Measurements from ENCODE around the gene SLC35F3. TPM values are rescaled to one million over a fixed set of nuclear protein-coding genes. Genes with fewer than 3 reads are reported as not detected.

Gene SLC35F3
- total and polyA plus RNA-seq, 7 donors = under 0.01 to 0.54 (median 0.28) TPM; not detected in 2

- Histone ChIP-seq H3K4me3 (peak overlapping the region; percentile 5 to 48 (median 38)), H3K27ac (peak overlapping the region in 1 of 4 donors; percentile 21)
- intact Hi-C loops (cut with DNase I) = no loop called here
Measured at GRCh38 chr1:234214129-234214910, 309.8 kb downstream of the SLC35F3 start.

GRCh38 chr1:234214911-234215892, 310.7 kb downstream of the SLC35F3 start:
- H3K9me3 ChIP-seq = no peaks in the 10 kb centered on the region
- H3K27ac ChIP-seq = no peak overlapping the region
- no peaks in the 10 kb centered on the region for H3K36me3 ChIP-seq
- peaks cover 10 to 50% (median 36%) of the 10 kb centered on the region in 3 donors for H3K27me3 ChIP-seq
- DNase-seq = no peak
- TF ChIP-seq EP300 (IDR thresholded peaks at IDR 0.05) (no peak), CTCF (IDR thresholded peaks at IDR 0.05) (no peak), POLR2A (IDR thresholded peaks at IDR 0.05) (no peak), POLR2AphosphoS5 (IDR thresholded peaks at IDR 0.05) (no peak)
- WGBS, 2 donors = 28 to 49% methylated on average over 20 of the region's 20 CpGs
- H3K4me1 ChIP-seq = peaks cover 0 to 18% (median 9%) of the 10 kb centered on the region in 4 donors
- peak overlapping the region in 2 of 4 donors; percentile 44 to 48 for H3K4me3 ChIP-seq
- intact Hi-C loops (cut with DNase I) = no loop called here

More at GRCh38 chr1:234214129-234214910, 309.8 kb downstream of the SLC35F3 start:
- peaks cover 0 to 18% (median 9%) of the 10 kb centered on the region in 4 donors for H3K4me1 ChIP-seq
- TF ChIP-seq EP300 (IDR thresholded peaks at IDR 0.05) (no peak), CTCF (IDR thresholded peaks at IDR 0.05) (no peak), POLR2A (IDR thresholded peaks at IDR 0.05) (no peak), POLR2AphosphoS5 (IDR thresholded peaks at IDR 0.05) (no peak)
- no peaks in the 10 kb centered on the region for H3K36me3 ChIP-seq
- WGBS, 2 donors = 1% methylated on average over 69 of the region's 69 CpGs
- H3K9me3 ChIP-seq = no peaks in the 10 kb centered on the region
- H3K27me3 ChIP-seq = peaks cover 10 to 44% (median 36%) of the 10 kb centered on the region in 3 donors
- peak; percentile 74 for DNase-seq

- WGBS, 2 donors = 63 to 75% methylated on average over 8 of the region's 8 CpGs
- intact Hi-C loops (cut with DNase I) = no loop called here
- H3K27ac ChIP-seq = no peak overlapping the region
- no peaks in the 10 kb centered on the region for H3K9me3 ChIP-seq
- no peak for DNase-seq
- no peaks in the 10 kb centered on the region for H3K36me3 ChIP-seq
- peaks cover 0 to 18% (median 9%) of the 10 kb centered on the region in 4 donors for H3K4me1 ChIP-seq
- no peak overlapping the region for H3K4me3 ChIP-seq
- H3K27me3 ChIP-seq = peaks cover 10 to 47% (median 36%) of the 10 kb centered on the region in 3 donors
- TF ChIP-seq POLR2AphosphoS5 (IDR thresholded peaks at IDR 0.05) = no peak
- no peak for TF ChIP-seq EP300 (IDR thresholded peaks at IDR 0.05)
- TF ChIP-seq CTCF (IDR thresholded peaks at IDR 0.05) = no peak
- no peak for TF ChIP-seq POLR2A (IDR thresholded peaks at IDR 0.05)
Measured at GRCh38 chr1:234216116-234216703, 311.7 kb downstream of the SLC35F3 start.

GRCh38 chr1:234217316-234217840, 312.9 kb downstream of the SLC35F3 start:
- Histone ChIP-seq H3K27me3 (peaks cover 10 to 47% (median 36%) of the 10 kb centered on the region in 3 donors), H3K27ac (no peak overlapping the region), H3K36me3 (no peaks in the 10 kb centered on the region), H3K4me1 (peaks cover 0 to 18% (median 9%) of the 10 kb centered on the region in 4 donors), H3K9me3 (no peaks in the 10 kb centered on the region), H3K4me3 (no peak overlapping the region)
- intact Hi-C loops (cut with DNase I) = no loop called here
- TF ChIP-seq CTCF (IDR thresholded peaks at IDR 0.05) = no peak
- no peak for TF ChIP-seq POLR2AphosphoS5 (IDR thresholded peaks at IDR 0.05)
- TF ChIP-seq EP300 (IDR thresholded peaks at IDR 0.05) = no peak
- no peak for TF ChIP-seq POLR2A (IDR thresholded peaks at IDR 0.05)
- 79 to 86% methylated on average over 4 of the region's 4 CpGs for WGBS, 2 donors
- DNase-seq = no peak
